ENCODE results near the gene C20orf144.
A peak's percentile ranks its signal among the peaks of the same experiment; 100 is the strongest.
"Not testable (repeated sequence)": the region's sequence is repeated elsewhere in the genome, so short reads cannot be mapped to it uniquely, and the experiment has no call there.

Gene C20orf144

GRCh38 chr20:33697129-33697528 is 35.0 kb downstream of the C20orf144 start:
- DNase-seq: peak; percentile 79

- DNase-seq: not testable (repeated sequence)
Observed at GRCh38 chr20:33698966-33699365, 36.8 kb downstream of the C20orf144 start.

- not testable (repeated sequence) for DNase-seq
Observed at GRCh38 chr20:33700696-33701441, 38.7 kb downstream of the C20orf144 start.

- DNase-seq: no peak
Observed at GRCh38 chr20:33701629-33702450, 39.7 kb downstream of the C20orf144 start.

GRCh38 chr20:33702861-33703260 is 40.7 kb downstream of the C20orf144 start:
- no peak for DNase-seq

GRCh38 chr20:33703498-33704137 is 41.5 kb downstream of the C20orf144 start:
- no peak for DNase-seq

GRCh38 chr20:33704197-33704924 is 42.2 kb downstream of the C20orf144 start:
- DNase-seq: no peak

GRCh38 chr20:33707668-33708067 is 45.5 kb downstream of the C20orf144 start:
- DNase-seq: no peak

GRCh38 chr20:33709398-33709797 is 47.3 kb downstream of the C20orf144 start:
- no peak for DNase-seq

- no peak for DNase-seq
Observed at GRCh38 chr20:33709905-33710541, 47.9 kb downstream of the C20orf144 start.

GRCh38 chr20:33710681-33711445 is 48.7 kb downstream of the C20orf144 start:
- no peak for DNase-seq

GRCh38 chr20:33711446-33711738 is 49.3 kb downstream of the C20orf144 start:
- DNase-seq: no peak
